Uterus (tissue), 2 donors: ENCODE measurements around the gene MZT2B.
"Not testable (repeated sequence)": the region's sequence is repeated elsewhere in the genome, so short reads cannot be mapped to it uniquely, and the experiment has no call there.

Experiments
- CTCF ChIP-seq, 4 experiments: fragments of 200-600 bp in 2 of 4; fragments of 450-650 bp in 2 of 4; sonication (generic) in 2 of 4; IDR thresholded peaks; one replicate each; pipeline ENCODE4 v1.5.1; 2016 to 2019; ENCODE audit warnings: antibody characterized with exemption in 4 of 4, mild to moderate bottlenecking in 2 of 4, moderate library complexity in 1 of 4
- POLR2A ChIP-seq, 2 donors: fragments of 450-650 bp; IDR thresholded peaks; one replicate each; pipeline ENCODE4 v1.6.1; 2016; ENCODE audit warnings: antibody characterized with exemption in 2 of 2, mild to moderate bottlenecking in 1 of 2, moderate library complexity in 1 of 2

- TF ChIP-seq CTCF, POLR2A (IDR thresholded peaks at IDR 0.05): not testable (repeated sequence)
Measured at GRCh38 chr2:130136546-130136945, 45.5 kb upstream of the MZT2B start.
